Lower leg skin (tissue), 3 donors: ENCODE results near the gene ZNF503.

Source experiments
- POLR2A ChIP-seq, 2 donors: fragments of 450-650 bp; IDR thresholded peaks; one replicate each; pipeline ENCODE4 v1.6.1; 2016 to 2017; ENCODE audit warnings: antibody characterized with exemption in 2 of 2, mild to moderate bottlenecking in 1 of 2, moderate library complexity in 1 of 2
- TF ChIP-seq, protein P1 (sequence below), 3 donors: fragments of 450-650 bp; IDR thresholded peaks; one replicate each; pipeline ENCODE4 v1.5.1; 2016; ENCODE audit warnings: antibody characterized with exemption in 3 of 3, mild to moderate bottlenecking in 3 of 3, moderate library complexity in 2 of 3

DNA sequence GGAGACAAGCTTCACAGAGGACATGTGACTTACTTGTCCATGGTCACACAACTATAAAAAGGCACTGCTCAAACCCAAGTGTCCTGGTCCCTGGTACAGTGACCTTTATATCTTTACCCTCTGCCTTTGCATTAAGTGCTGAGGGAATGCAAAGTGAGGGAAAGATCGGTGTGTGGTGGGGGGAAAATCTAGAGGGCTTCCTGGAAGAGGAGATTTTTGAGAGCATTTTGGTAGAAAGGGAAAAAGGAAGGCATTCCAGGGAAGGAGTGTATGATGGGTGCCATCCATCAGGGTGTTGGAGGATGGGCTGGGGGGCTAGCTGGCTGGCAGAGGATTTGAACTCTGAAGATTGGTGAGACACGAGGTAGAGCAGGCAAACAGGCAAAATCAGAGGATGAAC lies 9.3 kb downstream of the ZNF503 start:
- TF ChIP-seq, protein P1, sequence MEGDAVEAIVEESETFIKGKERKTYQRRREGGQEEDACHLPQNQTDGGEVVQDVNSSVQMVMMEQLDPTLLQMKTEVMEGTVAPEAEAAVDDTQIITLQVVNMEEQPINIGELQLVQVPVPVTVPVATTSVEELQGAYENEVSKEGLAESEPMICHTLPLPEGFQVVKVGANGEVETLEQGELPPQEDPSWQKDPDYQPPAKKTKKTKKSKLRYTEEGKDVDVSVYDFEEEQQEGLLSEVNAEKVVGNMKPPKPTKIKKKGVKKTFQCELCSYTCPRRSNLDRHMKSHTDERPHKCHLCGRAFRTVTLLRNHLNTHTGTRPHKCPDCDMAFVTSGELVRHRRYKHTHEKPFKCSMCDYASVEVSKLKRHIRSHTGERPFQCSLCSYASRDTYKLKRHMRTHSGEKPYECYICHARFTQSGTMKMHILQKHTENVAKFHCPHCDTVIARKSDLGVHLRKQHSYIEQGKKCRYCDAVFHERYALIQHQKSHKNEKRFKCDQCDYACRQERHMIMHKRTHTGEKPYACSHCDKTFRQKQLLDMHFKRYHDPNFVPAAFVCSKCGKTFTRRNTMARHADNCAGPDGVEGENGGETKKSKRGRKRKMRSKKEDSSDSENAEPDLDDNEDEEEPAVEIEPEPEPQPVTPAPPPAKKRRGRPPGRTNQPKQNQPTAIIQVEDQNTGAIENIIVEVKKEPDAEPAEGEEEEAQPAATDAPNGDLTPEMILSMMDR (IDR thresholded peaks at IDR 0.05) = no peak
- no peak for TF ChIP-seq POLR2A (IDR thresholded peaks at IDR 0.05)
